ENCODE measurements around the gene OGFR.
"Not testable (repeated sequence)": the region's sequence is repeated elsewhere in the genome, so short reads cannot be mapped to it uniquely, and the experiment has no call there.

The OGFR gene

DNA sequence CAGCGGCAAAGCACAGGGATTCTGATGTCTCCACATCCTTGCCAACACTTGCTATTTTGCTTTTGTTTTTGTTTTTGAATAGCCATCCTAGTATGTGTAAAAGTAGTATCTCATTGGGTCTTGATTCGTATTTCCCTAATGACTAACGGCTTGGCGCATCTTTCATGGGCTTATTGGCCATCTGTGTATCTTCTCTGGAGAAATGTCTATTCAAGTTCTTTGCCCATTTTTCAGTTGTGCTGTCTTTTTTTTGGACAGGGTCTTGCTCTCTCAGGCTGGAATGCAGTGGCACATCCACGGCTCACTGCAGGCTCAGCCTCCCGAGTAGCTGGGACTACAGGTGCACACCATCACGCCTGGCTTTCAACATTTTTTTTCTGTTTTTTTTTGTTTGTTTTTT lies 39.5 kb downstream of the OGFR start:
- ATAC-seq = no peak
- TF ChIP-seq, protein P1, sequence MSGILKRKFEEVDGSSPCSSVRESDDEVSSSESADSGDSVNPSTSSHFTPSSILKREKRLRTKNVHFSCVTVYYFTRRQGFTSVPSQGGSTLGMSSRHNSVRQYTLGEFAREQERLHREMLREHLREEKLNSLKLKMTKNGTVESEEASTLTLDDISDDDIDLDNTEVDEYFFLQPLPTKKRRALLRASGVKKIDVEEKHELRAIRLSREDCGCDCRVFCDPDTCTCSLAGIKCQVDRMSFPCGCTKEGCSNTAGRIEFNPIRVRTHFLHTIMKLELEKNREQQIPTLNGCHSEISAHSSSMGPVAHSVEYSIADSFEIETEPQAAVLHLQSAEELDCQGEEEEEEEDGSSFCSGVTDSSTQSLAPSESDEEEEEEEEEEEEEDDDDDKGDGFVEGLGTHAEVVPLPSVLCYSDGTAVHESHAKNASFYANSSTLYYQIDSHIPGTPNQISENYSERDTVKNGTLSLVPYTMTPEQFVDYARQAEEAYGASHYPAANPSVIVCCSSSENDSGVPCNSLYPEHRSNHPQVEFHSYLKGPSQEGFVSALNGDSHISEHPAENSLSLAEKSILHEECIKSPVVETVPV (CRISPR knock-in tag; IDR thresholded peaks at IDR 0.05) = no peak

DNA sequence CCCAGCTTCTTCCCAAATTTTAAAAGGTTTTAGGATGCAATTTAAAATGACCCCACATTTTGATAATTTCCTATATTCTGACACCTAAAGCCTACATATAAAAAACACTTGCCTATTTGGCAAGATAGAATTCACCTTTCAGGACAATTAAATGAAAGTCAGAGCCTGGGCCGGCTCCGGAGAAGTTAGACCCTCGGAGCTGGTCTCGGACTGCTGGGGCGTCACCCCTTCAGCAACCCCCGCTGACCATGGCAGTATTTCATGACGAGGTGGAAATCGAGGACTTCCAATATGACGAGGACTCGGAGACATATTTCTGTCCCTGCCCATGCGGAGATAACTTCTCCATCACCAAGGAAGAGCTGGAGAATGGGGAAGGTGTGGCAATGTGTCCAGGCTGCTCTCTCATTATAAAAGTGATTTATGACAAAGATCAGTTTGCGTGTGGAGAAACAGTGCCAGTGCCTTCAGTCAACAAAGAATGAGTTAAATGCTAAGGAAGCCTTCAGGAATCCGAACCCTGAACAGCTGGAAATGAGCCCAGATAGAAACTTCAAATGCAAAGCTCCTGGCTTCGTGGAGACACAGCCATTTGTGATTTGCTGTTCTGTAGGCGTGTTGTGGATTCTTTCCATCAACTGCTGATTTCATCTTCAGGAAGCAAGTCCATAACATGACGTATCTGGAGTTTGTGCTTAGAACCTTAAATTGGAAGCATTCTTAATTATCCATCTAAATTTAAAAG lies 41.0 kb downstream of the OGFR start:
- TF ChIP-seq GLIS3 (CRISPR knock-in tag; IDR thresholded peaks at IDR 0.05) (no peak), OSR1 (CRISPR knock-in tag; IDR thresholded peaks at IDR 0.05) (no peak), ZFP30 (CRISPR knock-in tag; IDR thresholded peaks at IDR 0.05) (no peak), TCF4 (CRISPR knock-in tag; IDR thresholded peaks at IDR 0.05; ENCODE audit: borderline replicate concordance) (no peak), BACH2 (CRISPR knock-in tag; IDR thresholded peaks at IDR 0.05; ENCODE audit: borderline replicate concordance) (no peak), PPARA (CRISPR knock-in tag; IDR thresholded peaks at IDR 0.05; ENCODE audit: borderline replicate concordance) (no peak), ZFP3 (CRISPR knock-in tag; IDR thresholded peaks at IDR 0.05) (no peak), ZNF8 (CRISPR knock-in tag; IDR thresholded peaks at IDR 0.05) (no peak), TOX (CRISPR knock-in tag; IDR thresholded peaks at IDR 0.05; ENCODE audit: borderline replicate concordance) (no peak), ZNF565 (CRISPR knock-in tag; conservative IDR thresholded peaks at IDR 0.05; ENCODE audit: low read depth) (no peak)
- TF ChIP-seq, protein P1 (CRISPR knock-in tag; IDR thresholded peaks at IDR 0.05) = no peak
- TF ChIP-seq, protein P2, sequence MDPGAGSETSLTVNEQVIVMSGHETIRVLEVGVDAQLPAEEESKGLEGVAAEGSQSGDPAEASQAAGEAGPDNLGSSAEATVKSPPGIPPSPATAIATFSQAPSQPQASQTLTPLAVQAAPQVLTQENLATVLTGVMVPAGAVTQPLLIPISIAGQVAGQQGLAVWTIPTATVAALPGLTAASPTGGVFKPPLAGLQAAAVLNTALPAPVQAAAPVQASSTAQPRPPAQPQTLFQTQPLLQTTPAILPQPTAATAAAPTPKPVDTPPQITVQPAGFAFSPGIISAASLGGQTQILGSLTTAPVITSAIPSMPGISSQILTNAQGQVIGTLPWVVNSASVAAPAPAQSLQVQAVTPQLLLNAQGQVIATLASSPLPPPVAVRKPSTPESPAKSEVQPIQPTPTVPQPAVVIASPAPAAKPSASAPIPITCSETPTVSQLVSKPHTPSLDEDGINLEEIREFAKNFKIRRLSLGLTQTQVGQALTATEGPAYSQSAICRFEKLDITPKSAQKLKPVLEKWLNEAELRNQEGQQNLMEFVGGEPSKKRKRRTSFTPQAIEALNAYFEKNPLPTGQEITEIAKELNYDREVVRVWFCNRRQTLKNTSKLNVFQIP (CRISPR knock-in tag; IDR thresholded peaks at IDR 0.05; ENCODE audit: borderline replicate concordance, low read depth) = no peak
- TF ChIP-seq, protein P3, sequence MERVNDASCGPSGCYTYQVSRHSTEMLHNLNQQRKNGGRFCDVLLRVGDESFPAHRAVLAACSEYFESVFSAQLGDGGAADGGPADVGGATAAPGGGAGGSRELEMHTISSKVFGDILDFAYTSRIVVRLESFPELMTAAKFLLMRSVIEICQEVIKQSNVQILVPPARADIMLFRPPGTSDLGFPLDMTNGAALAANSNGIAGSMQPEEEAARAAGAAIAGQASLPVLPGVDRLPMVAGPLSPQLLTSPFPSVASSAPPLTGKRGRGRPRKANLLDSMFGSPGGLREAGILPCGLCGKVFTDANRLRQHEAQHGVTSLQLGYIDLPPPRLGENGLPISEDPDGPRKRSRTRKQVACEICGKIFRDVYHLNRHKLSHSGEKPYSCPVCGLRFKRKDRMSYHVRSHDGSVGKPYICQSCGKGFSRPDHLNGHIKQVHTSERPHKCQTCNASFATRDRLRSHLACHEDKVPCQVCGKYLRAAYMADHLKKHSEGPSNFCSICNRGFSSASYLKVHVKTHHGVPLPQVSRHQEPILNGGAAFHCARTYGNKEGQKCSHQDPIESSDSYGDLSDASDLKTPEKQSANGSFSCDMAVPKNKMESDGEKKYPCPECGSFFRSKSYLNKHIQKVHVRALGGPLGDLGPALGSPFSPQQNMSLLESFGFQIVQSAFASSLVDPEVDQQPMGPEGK (CRISPR knock-in tag; IDR thresholded peaks at IDR 0.05; ENCODE audit: borderline replicate concordance) = no peak
- TF ChIP-seq, protein P4, sequence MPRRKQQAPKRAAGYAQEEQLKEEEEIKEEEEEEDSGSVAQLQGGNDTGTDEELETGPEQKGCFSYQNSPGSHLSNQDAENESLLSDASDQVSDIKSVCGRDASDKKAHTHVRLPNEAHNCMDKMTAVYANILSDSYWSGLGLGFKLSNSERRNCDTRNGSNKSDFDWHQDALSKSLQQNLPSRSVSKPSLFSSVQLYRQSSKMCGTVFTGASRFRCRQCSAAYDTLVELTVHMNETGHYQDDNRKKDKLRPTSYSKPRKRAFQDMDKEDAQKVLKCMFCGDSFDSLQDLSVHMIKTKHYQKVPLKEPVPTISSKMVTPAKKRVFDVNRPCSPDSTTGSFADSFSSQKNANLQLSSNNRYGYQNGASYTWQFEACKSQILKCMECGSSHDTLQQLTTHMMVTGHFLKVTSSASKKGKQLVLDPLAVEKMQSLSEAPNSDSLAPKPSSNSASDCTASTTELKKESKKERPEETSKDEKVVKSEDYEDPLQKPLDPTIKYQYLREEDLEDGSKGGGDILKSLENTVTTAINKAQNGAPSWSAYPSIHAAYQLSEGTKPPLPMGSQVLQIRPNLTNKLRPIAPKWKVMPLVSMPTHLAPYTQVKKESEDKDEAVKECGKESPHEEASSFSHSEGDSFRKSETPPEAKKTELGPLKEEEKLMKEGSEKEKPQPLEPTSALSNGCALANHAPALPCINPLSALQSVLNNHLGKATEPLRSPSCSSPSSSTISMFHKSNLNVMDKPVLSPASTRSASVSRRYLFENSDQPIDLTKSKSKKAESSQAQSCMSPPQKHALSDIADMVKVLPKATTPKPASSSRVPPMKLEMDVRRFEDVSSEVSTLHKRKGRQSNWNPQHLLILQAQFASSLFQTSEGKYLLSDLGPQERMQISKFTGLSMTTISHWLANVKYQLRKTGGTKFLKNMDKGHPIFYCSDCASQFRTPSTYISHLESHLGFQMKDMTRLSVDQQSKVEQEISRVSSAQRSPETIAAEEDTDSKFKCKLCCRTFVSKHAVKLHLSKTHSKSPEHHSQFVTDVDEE (CRISPR knock-in tag; IDR thresholded peaks at IDR 0.05) = no peak
- no peak for ATAC-seq

DNA sequence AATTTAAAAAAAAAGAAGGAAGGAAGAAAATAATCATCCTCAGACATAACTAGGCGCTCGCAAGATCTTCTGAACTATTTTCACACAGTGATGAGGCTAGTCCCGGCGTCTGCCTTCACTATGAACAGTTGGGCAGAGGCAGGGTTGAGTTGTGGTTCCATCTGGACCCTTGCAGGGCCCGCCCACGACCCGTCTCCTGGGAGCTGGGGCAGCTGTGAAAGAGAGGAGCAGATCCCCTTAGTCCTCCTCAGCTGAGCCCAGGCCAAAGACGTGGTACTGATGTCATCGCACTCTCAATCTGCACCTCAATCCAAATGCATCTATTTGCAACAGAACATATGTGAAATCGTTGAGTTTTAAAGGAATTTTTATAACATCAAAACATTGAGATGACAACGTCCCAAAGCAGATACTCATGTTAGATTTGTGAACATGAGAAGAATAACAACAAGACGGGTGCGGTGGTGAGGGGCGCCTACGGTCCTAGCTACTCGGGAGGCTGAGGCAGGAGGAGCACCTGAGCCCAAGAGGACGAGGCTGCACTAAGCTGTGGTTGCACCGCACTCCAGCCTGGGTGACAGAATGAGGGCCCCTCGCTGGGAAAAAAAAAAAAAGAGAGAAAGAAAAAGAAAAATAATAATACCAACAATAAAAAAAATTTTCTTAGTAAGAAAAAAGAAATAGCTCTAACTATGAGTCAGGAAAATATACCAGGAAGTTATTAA lies 41.7 kb downstream of the OGFR start:
- ATAC-seq = no peak
- TF ChIP-seq ZNF8 (CRISPR knock-in tag; IDR thresholded peaks at IDR 0.05) (no peak), PPARA (CRISPR knock-in tag; IDR thresholded peaks at IDR 0.05; ENCODE audit: borderline replicate concordance) (no peak)

DNA sequence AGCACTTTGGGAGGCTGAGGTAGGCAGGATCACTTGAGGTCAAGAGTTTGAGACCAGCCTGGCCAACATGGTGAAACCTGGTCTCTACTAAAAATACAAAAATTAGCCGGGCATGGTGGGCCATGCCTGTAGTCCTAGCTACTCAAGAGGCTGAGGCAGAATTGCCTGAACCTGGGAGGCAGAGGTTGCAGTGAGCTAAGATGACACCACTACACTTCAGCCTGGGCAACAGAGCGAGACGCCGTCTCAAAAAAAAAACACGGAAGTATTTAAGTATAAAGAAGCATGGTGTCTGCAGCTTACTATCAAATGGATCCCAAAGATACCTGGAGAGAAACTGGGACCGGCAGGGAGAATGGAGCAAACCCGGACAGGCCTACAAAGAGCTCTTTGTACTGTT lies 44.3 kb downstream of the OGFR start:
- not testable (repeated sequence) for ATAC-seq

DNA sequence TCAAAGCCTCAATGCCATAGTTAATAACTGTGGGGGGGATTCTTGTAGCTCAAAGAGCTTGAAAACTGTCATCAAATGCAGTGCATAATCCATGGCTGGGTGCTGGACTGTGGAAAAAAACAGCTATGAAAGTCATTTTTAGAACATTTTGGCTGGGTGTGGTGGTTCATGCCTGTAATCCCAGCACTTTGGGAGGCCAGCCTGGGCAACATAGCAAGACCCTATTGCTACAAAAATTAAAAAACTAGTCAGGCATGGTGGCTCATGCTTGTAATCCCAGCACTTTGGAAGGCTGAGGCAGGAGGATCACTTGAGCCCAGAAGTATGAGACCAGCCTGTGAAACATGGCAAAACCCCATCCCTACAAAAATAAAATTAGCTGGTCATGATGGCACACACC lies 44.8 kb downstream of the OGFR start:
- ATAC-seq = no peak
- TF ChIP-seq TOX (CRISPR knock-in tag; IDR thresholded peaks at IDR 0.05; ENCODE audit: borderline replicate concordance) (no peak), PPARA (CRISPR knock-in tag; IDR thresholded peaks at IDR 0.05; ENCODE audit: borderline replicate concordance) (no peak)
- TF ChIP-seq, protein P4 (CRISPR knock-in tag; IDR thresholded peaks at IDR 0.05) = no peak
- TF ChIP-seq, protein P5, sequence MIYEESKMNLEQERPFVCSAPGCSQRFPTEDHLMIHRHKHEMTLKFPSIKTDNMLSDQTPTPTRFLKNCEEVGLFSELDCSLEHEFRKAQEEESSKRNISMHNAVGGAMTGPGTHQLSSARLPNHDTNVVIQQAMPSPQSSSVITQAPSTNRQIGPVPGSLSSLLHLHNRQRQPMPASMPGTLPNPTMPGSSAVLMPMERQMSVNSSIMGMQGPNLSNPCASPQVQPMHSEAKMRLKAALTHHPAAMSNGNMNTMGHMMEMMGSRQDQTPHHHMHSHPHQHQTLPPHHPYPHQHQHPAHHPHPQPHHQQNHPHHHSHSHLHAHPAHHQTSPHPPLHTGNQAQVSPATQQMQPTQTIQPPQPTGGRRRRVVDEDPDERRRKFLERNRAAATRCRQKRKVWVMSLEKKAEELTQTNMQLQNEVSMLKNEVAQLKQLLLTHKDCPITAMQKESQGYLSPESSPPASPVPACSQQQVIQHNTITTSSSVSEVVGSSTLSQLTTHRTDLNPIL (CRISPR knock-in tag; IDR thresholded peaks at IDR 0.05; ENCODE audit: low read depth) = no peak
- TF ChIP-seq, protein P3 (CRISPR knock-in tag; IDR thresholded peaks at IDR 0.05; ENCODE audit: borderline replicate concordance) = no peak

Measured in SK-N-SH treated with all-trans-retinoic acid at 6 μM for 48 hours (cell line).